Measurements from ENCODE around the gene MIER3.
"Not testable (repeated sequence)": the region's sequence is repeated elsewhere in the genome, so short reads cannot be mapped to it uniquely, and the experiment has no call there.

The MIER3 gene, protein sequence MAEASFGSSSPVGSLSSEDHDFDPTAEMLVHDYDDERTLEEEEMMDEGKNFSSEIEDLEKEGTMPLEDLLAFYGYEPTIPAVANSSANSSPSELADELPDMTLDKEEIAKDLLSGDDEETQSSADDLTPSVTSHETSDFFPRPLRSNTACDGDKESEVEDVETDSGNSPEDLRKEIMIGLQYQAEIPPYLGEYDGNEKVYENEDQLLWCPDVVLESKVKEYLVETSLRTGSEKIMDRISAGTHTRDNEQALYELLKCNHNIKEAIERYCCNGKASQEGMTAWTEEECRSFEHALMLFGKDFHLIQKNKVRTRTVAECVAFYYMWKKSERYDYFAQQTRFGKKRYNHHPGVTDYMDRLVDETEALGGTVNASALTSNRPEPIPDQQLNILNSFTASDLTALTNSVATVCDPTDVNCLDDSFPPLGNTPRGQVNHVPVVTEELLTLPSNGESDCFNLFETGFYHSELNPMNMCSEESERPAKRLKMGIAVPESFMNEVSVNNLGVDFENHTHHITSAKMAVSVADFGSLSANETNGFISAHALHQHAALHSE
- 39.9 to 59.6 (median 51.7) reads per million in 4 experiments for total RNA-seq

DNA sequence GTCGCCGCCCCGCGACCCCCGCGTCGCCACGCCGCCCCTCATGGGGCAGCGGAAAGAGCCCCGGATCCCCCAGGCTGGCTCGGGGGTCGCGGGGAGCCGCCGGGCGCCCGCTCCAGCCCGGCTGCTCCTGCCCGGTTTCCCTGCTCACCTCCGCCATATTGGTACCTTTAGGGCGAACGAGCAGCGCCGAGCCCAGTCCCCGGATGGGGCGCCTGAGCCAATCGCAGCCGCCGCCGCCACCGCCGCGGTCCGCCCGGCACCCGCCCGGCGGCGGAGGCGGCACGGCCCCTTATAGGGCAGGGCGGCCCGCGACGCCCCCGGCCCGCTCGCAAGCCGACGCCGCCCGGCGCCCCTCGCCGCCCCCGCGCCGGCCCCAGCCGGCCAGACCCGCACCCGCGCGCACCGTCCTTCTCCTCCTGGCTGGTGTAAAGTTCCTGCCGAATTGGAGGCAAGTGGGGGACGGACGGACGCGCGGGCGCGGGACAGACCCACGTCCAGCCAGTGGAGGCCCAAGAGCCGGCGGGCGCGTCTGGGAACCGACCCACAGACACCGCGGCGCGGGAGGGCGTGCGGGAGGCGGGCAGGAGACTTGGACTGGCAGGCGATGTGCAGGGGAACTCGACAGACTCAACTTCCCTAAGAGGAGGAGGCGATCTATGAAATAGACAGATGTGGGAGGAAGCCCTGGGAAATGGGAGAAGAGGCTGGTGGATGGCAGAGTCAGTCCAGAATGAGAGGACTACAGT, at the start of gene MIER3:
MIER3 (minus strand) TSS at position 178 of the 746 bp plus-strand sequence; CDS start at position 157, 21 bp downstream.
- DNase-seq: peak; percentile 61

DNA sequence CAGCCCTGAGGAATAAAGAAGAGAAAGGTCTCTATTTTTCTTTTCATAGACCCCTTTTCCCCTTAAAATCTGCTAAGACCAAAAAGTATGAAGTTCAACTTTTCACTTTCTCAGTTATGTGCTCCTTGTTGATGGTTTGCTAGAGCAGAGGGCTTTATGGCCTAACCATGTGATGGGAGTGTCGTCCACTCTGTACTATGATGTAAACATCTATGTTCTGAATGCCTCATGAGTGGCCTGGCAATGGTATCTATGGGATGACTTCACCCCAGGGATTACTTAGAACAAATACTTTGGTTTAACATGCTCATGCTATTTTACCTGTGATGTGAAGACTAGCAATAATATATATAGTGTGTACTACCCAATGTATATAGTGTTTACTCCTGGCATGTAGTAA, 43.7 kb upstream of the MIER3 start:
- no peak for DNase-seq

DNA sequence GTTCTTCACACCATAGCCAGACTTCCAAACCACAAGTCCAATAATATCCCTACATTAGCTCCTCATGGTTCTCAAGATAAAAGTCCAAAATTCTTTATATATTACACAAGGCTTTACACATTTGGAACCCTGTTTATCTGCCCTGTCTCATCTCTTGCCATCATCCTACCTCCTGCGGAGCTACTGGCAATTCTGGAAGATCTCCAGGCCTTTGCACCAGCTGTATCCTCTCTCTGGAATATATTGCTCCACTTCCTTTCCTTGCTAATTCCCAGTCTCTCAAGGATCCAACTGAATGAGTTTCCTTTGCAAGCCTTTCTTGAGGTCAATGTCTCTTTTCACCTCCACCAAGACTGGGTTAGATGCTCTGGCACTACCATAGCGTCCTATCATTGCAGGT, 41.3 kb upstream of the MIER3 start:
- DNase-seq: no peak

DNA sequence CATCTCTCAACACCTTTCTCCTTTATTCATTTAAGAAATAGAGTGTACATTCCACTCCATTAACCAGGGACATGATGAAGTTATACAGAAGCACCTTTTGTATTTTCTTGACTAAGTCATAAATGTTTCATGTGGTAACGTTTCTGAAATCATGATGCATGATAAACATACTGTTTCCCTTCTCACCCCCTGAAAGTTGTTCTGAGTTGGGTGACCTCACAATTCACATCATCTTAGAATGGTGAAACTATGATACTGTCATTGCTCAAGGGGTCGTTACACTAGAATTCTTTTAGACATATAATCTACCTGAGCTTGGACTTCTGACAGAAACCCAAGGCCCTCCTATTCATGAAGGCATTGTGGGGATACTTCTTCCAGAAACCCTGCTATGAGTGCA, 37.8 kb upstream of the MIER3 start:
- no peak for DNase-seq

DNA sequence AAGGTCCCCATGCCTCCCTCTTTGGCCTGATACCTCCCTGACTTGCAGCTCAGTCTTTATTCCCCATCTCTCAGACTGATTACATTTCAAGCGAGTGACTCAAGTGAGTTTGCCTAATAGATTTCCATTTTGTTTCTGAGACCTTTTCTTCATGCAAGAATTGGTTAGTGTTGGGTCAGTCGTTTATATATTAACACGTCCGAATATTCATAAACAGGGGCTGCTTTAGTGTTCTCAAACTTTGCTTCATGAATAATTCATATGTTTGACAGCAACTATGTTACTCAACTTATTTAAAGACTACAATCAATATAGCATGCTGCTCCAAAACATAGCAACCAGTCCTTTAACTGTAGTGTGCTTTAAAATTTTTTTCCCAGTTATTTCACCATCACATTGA, 36.6 kb upstream of the MIER3 start:
- no peak for DNase-seq

DNA sequence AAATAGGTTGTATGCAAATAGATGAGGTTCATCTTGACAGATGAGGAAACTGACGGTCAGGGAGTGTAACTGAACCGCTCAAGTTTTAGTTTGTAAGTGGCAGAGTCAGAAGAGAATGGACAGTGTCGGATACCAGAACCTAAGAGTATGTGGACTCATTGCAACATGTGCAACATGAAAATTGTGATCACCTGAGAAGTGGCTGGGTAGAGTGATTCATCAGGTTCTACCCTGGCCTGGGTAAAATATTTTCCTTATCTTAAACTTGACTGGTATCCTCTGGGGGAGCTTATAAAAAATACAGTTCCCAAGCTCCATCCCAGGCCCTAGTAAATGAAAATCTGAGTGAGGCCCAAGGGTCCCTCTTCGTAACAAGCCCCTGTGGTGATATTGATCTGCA, 35.2 kb upstream of the MIER3 start:
- no peak for DNase-seq

DNA sequence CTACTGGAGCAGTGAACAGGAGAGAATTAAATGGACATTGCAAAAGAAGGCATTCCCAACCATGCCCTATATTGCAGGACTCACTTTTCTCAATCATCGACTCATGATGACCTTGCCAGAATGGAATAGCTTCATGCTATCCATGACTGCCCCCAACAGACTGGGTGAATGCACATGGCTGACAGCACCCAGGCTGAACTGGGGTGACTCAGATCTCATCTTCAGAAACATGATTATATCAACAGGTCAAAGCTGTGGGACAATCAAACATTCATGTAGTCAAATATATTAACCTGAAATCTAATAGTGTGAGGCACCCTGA, 34.7 kb upstream of the MIER3 start:
- no peak for DNase-seq

DNA sequence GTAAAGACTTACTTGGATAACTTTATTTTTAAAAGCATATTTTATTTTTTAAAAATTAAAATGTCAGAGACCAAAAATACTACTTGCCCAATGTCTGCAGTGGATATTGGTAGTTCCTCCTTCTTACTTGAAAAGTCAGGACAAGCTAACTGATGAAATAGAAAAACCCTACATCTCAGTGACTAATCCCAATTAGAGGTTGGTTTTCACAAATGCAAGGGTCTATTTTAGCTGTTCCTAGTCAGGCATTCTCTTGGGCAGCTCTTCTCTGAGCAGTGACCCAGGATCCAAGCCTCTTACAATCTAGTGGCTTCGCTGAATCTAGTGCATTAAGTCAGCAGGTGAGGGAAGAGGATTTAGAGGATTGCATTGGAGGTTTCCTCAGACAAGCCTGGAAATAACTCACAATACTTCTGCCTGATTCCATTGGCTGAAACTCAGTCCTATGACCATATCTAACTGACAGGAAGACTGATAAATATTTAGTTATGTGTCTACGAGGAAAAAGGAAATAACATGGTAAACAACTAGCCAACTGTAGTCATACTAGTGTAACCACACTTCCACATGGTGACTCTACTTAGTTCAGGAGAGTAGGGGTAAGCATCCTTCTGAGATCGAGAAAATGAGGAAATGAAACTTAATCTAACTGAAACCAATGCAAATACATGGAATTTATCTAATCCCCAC, 34.2 kb upstream of the MIER3 start:
- no peak for DNase-seq

DNA sequence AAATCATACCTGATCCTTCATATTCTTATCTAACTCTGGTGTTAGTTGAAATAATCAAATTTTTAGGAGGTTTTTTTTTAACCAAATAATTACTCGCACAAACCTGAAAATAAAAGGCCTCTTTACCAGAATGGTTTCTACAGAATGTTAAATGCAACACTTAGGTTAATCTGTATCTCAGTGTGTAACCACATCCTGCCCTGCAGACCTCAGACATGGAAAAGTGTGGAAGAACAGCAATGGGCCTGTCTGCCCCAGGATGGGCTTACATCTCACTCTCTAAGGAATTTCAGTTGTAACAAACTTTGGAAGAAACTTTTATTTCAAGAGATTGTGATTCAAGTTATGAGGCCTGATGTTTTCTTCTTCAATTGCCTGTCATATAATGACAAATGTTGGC, 32.5 kb upstream of the MIER3 start:
- no peak for DNase-seq

DNA sequence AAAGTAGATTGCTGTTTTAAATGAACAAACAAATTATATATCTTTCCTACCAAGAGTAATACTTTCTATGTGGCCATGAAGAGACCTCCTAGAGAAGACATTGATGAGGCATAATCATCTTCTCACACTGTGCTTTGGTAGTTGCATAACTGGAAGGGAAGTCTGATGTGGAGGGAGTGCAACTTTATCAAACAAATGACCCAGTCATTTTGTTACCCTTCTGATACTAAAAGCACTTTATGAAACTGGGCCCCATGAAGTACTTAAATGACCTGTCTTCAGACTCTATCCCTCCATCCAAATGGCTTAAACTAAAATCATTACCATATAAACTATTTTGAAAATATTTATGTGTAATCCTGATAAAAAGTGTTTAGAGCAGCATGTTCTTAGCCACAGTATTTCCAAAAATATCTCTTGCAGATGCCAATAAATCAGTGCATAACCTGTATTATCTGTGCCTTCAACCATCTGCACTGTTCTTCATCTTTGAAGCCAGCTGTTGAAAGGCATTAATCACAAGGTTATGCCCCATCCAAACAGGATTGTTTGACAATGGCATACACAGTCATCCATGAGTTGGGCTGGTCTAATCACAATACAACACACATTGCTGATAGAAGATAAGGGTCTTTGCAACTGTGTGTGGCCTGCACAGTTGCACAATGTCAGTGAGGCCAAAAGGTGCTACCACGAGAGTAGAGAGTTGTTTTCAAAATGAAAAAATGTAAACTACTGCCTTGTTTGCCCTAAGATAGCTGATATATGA, 31.9 kb upstream of the MIER3 start:
- DNase-seq: no peak

DNA sequence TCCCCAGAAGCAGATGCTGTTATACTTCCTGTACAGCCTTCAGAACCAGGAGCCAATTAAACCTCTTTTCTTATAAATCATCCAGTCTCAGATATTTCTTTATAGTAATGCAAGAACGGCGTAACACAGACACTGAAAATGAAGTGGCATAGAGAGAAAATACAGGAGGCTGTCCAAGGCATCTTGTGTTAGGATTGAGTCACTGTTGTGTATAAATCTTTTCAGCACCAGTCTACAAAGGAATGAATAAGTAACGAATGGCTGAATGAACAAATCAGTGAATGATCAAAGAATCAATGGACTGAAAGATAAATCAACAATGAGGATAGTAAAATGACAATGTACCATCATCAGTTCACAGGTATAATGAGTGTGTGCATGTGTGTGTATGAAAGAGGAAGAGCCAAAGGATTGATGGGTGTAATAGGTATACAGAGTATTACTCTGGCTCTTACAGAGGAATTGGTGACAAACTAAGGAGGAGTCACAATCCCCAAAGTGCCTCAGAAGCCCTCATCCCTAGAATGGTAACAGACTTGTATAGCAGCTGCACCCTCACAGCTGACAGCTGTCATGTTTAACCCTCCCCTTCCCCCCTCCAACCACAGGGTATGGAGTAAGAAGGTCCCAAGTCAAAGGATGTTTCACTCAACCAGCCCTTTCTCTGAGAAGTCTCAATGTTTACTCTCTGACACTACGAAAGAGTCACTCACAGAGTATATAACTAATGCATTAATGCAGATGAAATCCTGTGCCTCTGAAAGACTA, 29.8 kb upstream of the MIER3 start:
- no peak for DNase-seq

DNA sequence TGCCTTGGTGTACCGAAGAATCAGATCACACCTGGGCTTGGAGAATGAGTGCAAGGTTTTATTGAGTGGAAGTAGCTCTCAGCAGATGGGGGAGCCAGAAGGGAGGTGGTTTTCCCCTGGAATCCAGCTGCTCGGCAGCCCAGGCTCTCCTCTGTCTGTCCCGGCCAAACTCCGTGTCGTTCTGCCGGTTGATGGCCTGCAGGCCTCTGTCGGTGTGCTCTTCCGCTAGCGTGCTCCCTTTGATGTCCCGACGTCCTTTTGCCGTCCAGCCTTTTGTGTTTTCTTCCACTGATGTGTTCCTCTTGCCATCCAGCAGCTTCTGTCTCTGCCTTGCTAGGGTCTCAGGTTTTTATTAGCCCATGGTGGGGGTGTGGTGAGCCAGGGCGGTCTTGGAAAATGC, 28.0 kb upstream of the MIER3 start:
- no peak for DNase-seq

DNA sequence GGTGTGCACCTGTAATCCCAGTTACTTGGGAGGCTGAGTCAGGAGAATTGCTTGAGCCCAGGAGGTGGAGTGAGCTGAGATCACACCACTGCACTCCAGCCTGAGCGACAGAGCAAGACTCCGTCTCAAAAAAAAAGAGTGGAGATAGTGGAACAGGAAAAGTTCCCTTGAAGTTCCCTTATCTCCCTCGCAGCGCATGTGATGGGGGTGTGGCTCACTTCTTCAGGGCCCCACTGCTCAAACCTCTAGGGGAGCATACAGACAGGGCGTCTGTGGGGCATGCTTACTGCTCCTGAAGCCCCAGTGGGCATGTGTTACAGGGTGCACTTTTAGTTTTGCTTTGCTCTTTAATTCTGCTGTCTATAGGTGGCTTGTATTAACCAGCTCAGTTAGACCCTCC, 27.6 kb upstream of the MIER3 start:
- DNase-seq: not testable (repeated sequence)

DNA sequence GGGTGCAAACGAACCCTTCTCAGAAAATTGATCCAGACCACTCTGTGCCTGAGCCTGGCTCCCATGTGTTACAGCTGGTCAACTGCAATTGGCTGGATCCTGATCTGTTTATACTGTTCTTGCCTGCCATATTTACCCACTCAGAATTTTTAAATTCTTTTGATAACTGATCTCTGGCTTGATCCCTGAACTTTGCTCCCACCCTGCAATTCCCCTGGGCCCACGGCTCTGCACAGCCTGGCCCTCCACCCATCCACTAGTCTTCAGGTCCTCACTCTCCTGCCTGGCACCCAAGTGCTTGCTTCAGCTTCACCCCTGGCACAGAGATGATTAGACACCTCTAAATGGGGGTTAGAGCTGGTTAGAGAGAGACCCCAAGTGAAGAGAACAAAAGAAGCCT, 25.9 kb upstream of the MIER3 start:
- no peak for DNase-seq

DNA sequence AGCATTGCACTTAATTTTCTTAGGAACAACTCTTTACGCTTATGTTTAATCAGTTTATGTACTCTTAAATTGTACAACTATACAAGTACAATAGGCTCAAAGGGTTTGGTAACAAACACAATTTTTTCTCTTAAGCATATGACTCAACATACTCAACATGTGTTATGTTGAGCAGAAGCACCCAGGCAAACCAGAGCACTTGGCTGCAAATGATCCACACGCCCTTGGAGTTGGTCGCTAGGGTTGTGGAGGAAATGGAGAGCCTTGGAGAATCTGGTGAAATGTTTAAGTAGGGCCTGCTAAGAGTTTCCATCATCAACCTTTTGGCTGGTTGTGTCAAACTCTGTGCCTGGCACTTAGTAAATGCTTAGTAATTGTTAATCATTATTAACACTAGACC, 25.1 kb upstream of the MIER3 start:
- no peak for DNase-seq

DNA sequence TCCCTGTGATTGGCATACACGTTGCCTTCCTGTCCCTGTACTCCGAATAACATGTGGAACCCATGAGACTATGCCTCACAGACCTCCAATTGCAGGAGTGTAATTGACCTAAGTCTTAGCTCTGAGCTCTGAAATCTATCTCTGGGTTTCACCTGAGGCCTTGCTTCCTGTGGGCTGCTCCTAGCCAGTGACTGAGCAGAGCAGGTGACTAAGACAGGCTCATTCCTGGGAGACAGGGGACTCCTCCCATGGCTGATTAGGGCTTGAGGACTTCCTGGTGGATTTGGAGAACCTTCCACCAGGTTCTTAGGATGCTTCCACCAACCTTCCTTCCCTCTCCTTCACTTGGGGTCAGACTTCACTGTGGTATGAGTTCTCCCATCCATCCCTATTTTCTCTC, 22.3 kb upstream of the MIER3 start:
- DNase-seq: no peak

DNA sequence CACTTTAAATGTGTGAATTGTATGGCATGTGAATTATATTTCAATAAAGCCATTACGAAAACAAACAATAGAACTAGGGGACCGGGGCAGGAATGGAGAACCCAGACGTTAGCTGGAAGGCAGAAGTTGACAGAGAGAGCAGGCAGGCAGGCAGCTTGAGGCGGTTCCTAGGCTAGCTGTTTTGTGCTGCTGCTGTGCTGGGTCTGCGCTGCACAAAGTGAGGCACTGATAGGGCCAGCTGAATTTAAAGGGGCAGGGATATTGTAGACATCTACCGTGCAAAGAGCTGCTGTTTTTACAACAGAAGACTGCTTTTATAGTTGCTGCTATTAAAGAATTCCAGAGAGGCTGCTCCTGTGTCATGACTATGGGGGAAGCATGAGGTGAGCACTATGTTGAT, 21.6 kb upstream of the MIER3 start:
- no peak for DNase-seq

DNA sequence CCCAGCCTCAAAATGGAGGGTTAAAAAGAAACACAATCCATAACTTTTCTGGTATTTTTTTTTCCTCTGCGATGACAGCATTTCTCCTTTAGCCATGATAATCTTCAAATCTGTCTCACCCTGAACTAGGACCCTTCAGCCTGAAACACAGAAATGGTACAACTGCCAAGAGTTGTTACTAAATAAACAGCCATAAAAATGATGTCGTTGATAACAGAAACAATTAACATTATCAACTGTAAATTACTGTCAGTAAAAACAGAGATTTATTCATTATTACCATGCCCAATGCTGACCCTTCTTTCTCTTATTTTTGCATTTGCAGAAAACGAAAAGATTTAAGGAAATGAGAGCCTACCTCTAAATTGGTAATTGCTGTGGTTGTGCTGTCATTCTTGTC, 19.4 kb upstream of the MIER3 start:
- DNase-seq: no peak

DNA sequence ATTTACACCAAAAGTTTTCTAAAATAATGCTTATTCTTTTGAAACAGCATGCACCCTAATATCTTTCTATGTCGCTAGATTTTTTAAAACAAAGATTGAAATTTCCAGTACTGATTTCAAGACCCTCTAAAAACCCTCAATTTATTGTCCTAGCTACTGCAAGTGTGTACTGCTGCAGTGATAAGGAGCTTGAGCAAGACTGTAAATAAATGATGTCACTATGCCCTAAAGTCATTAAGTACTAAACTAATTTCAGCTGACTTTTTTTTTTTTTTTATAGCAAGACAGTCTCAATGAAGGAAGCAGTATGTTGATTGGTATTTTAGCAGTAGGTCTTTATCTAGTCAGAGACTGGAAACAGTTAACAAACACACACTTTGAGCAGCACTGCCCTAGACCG, 12.2 kb upstream of the MIER3 start:
- no peak for DNase-seq

DNA sequence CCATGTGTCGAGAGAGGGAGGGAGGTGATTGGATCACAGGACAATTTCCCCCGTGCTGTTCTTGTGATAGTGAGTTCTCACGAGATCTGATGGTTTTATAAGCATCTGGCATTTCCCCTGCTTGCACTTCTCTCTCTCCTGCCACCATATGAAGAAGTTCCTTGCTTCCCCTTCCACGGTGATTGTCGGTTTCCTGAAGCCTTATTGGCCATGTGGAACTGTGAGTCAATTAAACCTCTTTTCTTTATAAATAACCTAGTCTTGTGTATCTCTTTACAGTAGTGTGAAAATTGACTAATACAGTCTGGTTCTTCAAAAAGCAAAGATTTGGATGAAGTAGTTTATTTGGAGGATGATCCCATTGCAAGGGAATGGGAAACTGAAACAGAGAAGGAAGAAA, 11.3 kb upstream of the MIER3 start:
- no peak for DNase-seq

DNA sequence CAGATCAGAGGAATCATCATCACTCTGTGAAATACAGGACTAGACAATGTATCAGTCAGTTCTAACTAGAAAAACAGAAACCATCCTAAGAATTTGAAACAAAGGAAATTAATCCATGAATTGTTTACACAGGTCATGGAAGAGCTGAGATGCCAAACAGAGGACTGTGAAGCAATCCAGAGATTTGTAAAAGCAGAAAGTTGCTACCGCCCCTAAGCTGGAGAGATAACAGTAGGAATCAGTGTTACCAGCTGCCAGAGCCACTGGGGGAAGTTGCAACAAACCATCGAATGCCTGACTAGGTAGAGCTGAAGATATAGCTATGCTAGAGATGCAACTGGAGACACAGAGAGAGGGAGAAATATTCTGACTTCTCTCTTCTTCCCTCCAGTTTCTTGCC, 10.4 kb upstream of the MIER3 start:
- DNase-seq: no peak

DNA sequence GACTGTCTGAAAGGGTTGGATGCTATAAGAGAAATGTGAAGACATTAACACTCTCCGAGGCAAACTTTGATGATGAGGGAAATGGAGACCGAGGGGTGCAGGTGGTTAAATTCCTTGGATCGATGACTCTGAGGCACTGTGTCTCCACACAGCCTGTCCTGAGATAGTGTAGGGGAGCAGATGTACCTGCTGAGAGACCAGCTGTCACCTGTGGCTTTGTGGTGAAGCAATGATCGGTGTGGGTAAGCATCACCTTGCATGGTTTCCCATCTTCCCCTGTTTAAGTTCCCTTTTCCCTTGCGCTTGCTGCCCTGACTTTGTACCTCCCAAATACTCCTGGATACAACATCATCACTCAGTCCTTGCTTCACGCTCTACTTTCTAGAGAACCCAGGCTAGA, 9.8 kb upstream of the MIER3 start:
- no peak for DNase-seq
